ENCODE results near the gene NCLN.
"Not testable (repeated sequence)": the region's sequence is repeated elsewhere in the genome, so short reads cannot be mapped to it uniquely, and the experiment has no call there.

The NCLN gene

DNA sequence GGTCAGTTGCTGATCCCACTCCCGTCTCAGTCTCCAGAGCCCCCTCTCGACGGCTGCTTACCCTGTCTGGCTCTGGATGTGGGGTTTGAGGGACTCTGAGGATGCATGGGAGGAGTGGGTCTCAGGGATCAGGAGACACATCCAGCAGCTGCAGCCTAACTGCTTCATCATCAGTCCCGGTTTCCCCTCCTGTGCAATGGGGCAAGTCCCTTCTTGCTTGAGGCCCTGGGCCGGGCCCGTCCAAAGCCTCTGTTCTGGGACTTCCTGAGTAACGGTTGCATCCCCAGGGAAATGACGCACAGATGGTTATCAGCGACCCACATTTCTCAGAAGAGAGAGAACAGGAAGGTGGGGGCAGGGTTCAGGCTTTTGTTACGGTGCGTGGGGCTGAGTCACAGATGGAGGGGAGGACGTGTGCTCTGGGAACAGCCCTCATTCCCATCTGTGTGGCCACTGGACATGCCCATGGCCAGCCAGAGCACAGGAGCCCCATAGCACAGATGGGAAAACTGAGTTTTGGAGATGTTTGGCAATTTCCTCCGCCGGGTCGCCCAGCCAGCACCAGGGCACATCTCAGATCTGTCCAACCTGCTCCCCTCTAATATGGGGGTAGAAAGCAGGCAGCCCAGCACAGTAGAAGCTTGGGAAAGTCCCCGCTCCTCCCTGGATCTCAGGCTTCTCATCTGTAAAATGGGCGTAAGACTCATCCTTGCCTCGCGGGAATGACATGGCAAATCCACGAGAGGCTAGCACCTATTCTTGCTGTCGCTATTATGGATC is 30.6 kb upstream of the NCLN start:
- DNase-seq, result peak; percentile 39 to 96 (median 78)

DNA sequence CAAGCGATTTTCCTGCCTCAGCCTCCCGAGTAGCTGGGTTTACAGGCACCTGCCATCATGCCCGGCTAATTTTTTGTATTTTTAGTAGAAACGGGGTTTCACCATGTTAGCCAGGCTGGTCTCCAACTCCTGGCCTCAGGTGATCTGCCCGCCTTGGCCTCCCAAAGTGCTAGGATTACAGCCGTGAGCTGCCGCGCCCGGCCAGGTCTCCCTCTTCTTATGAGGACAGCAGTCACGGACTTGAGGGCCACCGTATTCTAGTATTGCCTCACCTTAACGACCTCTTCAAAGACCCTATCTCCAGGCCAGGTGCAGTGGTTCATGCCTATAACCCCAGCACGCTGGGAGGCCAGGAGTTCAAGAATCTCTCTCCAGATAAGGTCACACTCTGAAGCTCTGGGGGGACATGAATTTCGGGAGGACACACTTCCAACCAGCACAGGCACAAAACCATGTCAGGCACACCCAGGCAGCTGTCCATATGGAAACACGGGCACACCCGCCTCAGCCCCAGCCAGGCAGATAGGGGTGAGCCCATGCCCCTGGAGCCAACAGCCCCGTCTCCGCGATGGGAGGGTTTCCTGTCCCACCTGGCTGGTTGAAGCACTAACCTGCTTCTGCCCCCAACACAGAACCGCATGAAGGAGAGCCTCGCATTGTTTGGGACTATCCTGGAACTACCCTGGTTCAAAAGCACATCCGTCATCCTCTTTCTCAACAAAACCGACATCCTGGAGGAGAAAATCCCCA is 28.5 kb upstream of the NCLN start:
- DNase-seq, result no peak

DNA sequence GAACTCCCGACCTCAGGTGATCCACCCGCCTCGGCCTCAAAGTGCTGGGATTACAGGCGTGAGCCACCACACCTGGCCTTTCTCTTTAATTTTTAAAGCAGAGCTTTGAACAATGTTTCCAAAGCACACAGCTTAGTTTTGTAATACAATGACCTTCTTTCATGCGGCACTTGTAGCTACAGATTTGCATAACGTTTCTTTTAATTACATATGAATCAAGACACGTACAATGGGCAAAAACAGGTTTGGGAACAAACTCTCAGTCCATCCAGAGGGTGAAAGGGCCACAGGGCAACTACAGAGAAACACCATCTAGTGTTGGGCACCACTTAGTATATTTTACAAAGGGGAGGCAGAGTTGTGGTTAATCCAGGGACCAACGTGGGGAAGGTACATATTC is 26.2 kb upstream of the NCLN start:
- no peak for DNase-seq

DNA sequence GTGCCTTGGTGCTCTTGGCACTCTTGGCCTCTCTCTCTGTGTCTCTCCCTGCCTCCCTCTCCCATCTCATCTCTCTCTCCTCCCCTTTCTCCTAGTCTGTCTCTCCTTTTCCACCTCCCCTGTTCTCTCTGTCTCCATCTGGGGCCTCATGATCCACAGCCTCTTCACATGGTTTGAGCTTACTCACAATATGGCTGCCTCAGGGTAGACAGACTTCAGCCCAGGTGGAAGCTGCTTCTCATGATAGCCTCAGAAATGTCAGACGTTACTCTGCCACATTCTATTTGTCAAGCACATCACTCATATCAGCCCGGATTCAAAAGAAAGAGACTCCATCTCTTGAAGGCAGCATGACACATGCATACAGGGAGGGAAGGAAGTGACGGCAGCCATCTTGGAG is 25.5 kb upstream of the NCLN start:
- no peak for DNase-seq

DNA sequence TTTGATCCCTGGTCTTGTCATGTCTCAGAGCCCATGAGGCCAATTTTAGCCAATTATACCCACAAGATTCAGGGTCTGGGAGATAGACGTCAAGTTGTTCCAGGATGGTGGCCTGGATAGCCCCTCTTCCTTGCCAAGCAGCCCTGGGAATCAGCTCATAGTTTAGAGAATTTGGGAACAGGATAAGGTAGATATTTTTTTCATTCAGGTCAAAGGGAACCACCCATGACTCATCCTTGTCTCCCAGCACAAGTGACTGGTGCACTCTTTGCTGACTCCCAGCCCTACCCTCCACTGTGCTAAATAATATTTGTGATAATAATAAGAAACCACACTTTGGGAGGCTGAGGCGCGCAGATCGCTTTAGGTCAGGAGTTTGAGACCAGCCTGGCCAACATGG is 24.3 kb upstream of the NCLN start:
- no peak for DNase-seq

DNA sequence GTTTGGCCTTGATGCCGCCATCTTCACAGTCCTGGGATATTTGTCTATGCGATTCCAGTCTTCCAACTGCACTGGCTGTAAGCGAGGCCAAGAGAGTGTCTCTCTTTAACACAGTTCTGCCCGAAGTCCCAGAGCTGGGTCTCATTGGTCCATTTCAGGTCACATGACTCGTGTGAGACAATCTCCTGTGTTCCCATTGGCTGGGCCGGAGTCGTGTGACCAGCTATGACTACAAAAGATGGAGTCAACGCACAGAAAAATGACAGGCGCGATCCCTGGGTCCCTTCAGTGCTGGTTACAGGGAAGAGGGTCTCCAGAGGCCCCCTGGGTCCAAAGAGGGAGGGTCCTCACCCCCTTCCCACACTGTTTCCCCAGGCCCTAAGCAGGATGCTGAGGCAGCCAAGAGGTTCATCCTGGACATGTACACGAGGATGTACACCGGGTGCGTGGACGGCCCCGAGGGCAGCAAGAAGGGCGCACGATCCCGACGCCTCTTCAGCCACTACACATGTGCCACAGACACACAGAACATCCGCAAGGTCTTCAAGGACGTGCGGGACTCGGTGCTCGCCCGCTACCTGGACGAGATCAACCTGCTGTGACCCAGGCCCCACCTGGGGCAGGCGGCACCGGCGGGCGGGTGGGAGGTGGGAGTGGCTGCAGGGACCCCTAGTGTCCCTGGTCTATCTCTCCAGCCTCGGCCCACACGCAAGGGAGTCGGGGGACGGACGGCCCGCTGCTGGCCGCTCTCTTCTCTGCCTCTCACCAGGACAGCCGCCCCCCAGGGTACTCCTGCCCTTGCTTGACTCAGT is 23.1 kb upstream of the NCLN start:
- DNase-seq, result peak in 1 of 5 experiments; percentile 72

DNA sequence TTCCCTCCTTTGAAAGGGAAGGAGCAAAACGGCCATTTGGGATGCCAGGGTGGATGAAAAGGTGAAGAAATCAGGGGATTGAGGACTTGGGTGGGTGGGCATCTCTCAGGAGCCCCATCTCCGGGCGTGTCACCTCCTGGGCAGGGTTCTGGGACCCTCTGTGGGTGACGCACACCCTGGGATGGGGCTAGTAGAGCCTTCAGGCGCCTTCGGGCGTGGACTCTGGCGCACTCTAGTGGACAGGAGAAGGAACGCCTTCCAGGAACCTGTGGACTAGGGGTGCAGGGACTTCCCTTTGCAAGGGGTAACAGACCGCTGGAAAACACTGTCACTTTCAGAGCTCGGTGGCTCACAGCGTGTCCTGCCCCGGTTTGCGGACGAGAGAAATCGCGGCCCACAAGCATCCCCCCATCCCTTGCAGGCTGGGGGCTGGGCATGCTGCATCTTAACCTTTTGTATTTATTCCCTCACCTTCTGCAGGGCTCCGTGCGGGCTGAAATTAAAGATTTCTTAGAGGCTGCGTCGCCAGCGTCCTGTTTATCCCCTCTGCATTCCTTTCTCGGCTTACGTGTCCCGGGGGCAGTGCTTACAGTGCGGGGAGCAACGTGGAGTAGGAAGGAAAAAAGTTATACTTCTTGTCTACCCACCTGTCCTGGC is 22.4 kb upstream of the NCLN start:
- peak; percentile 40 to 76 (median 58) for DNase-seq

DNA sequence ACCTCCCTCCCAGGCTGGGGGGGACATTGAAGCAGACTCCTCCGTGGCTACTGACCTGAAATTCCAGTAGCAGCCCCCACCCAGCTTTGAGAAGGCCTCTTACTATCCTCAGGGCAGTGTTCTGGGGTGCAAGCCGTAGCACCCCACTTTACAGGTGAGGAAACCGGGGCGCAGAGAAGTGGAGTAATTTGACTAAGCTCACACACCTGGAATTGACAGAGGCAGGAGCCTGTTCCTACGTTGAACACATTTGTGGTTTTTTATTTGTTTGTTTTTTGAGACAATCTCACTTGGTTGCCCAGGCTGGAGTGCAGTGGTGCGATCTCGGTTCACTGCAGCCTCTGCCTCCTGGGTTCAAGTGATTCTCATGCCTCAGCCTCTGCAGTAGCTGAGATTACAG is 21.8 kb upstream of the NCLN start:
- DNase-seq, result no peak

DNA sequence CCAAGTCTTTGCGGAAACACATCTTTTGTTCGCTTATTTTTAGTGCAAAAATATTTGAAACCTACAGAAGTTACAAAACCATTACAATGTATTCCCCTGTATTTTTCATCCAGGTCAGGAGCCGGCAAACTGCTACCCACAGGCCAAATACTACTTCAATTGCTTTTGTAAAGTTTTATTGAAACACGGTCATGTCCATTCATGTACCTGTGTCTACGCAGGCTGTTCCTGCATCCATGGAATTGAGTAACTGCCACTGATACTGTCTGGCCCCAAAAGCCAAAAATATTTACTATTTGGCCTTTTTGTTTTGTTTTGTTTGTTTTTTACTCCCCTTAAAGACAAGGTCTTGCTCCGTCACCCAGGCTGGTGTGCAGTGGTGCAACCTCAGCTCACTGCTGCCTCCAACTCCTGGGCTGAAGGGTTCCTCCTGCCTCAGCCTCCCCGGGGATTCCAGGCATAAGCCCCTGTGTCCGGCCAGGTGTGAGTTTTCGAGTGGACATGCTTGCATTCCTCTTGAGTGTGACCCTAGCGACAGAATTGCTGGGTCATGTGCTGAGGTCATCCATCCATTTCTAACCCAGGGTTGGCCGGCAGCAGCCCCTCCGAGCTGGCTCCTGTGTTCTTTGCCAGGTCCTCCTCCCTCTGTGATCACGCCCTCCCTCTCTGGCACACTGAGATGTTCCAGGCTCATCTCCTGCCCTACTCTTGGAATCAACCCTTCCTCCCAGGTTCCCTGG is 18.0 kb upstream of the NCLN start:
- no peak for DNase-seq

DNA sequence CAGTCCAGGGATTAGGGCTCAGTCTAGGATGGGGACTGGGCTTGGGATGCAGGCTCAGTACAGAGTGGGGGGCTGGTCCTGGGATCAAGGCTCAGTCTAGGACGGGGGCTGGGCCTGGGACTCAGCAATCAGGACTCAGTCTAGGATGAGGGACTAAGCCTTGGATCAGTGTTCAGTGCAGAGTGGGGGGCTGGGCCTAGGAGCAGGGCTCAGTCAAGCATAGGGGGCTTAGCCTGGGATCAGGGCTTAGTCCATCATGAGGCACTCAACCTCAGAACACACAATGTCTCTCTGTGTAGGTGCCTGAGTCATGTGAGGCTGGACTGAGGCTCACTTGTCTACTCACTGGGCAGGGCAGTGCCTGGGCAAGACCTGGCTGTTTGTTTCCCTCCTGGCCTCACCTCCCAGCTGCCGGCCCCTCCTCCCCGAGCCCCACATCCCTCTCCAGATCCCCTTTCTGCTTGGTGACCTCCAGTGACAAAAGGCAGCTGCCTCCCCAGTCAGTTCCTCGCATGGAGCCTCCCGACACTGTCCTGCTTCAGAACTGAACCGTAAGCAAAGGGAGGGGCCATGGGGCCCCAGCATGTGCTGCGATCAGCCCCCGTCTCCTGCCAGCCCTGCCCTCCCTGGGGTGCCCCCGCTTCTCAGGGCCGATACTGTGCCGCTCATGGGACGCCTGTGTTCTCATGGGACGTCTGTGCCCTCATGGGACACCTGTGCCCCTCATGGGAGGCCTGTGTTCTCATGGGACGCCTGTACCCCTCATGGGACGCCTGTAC is 13.6 kb upstream of the NCLN start:
- no peak for DNase-seq

DNA sequence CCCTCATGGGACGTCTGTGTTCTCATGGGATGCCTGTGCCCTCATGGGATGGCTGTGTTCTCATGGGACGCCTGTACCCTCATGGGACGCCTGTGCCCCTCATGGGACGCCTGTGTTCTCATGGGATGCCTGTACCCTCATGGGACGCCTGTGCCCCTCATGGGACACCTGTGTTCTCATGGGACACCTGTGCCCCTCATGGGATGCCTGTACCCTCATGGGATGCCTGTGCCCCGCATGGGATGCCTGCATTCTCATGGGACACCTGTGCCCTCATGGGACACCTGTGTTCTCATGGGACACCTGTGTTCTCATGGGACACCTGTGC is 13.1 kb upstream of the NCLN start:
- DNase-seq, result not testable (repeated sequence)

DNA sequence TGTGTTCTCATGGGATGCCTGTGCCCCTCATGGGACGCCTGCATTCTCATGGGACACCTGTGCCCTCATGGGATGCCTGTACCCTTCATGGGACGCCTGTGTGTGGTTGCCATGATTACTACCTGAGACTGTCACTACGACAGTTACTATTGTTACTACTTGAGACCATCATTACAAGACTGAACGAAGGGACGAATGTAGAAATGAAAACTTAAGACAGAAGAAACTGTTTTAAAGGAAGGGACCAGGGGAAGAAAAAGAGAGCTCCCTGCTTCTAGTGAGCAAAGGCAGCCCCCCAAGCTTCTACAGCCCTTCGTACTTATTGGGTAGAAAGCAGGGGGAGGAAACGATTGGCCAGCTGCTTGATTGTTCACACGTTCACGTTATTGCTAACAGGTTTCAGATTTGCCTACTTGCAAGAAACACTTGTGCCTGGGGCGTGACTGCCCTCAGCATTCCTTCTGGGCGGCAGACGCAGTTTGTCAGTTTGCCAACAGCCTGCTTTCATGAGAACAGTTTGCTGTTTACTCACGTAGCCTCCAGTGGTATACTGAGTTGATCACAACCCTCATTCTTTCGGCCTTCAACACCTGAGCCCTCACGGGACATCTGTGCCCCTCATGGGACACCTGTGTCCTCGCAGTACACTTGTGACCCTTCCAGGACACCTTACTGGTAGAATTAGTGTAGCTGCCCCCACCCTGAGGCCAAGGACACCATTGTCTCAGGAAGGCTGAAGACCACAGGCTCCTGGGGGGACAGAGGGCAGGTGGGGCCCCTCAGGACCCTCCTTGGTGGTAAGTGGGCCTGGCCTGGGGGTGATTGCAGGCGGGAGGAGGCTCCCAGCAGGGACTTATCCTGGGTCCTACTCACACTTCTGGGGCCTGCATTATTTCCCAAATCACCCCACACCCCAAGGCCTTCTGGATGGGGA is 9.7 kb upstream of the NCLN start:
- peak in 2 of 5 experiments; percentile 37 to 73 for DNase-seq

DNA sequence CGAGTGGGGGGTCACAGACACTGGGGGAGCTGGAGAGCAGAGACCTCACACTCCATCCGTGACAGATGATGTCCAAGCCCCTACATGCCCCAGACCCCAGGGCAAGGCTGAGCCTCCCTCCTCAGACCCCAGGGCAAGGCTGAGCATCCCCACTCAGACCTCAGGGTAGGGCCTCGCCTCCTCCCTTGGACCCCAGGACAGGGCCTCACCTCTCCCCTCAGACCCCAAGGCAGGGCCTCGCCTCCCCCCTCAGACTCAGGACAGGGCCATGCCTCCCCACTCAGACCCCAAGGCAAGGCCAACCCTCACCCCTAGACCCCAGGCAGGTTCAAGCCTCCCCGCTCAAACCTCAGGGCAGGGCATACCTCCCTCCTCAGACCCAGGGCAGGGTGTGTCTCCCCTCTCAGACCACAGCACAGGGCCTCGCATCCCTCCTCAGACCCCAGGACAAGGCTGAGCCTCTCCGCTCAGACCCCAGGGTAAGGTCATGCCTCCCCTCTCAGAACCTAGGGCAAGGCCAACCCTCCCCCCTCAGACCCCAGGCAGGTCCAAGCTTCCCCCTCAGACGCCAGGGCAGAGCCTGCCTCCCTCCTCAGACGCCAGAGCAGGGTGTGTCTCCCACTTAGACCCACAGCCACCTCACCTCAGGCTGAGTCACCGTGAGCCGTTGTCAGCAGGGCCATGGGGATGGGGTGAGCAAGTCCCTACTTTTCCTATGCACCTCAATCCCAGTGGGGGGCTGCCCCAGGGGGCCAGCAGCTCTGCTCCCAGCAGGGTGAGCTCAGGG is 8.8 kb upstream of the NCLN start:
- DNase-seq, result peak in 4 of 5 experiments; percentile 39 to 87 (median 58)

DNA sequence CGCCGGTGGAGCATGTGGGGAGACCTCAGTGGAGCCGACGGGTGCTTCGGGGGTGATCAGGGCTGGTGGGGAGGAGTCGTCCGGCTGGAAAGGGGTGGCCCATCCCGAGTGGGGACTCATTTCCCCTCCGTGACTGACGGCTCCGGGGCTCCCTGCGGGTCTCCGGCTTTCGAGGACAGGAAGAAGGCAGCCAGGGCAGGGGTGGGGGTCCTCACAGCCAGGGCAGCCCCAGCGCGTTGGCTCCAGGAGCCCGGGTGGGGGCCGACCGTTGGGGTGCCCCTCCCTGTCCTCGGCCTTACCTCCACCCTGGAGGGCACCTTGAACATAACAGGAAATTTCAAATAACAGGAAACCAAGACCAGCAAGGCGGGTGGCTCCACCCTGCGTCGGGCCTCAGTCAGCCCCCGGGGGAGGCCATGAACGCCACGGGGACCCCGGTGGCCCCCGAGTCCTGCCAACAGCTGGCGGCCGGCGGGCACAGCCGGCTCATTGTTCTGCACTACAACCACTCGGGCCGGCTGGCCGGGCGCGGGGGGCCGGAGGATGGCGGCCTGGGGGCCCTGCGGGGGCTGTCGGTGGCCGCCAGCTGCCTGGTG is 7.3 kb upstream of the NCLN start, which contains the start of gene S1PR4:
Gene S1PR4, plus strand, starts transcription at position 393 of the 596 bp plus-strand sequence. Its CDS starts 24 bp downstream, at position 417.
- DNase-seq, result peak in 4 of 5 experiments; percentile 35 to 91 (median 61)

DNA sequence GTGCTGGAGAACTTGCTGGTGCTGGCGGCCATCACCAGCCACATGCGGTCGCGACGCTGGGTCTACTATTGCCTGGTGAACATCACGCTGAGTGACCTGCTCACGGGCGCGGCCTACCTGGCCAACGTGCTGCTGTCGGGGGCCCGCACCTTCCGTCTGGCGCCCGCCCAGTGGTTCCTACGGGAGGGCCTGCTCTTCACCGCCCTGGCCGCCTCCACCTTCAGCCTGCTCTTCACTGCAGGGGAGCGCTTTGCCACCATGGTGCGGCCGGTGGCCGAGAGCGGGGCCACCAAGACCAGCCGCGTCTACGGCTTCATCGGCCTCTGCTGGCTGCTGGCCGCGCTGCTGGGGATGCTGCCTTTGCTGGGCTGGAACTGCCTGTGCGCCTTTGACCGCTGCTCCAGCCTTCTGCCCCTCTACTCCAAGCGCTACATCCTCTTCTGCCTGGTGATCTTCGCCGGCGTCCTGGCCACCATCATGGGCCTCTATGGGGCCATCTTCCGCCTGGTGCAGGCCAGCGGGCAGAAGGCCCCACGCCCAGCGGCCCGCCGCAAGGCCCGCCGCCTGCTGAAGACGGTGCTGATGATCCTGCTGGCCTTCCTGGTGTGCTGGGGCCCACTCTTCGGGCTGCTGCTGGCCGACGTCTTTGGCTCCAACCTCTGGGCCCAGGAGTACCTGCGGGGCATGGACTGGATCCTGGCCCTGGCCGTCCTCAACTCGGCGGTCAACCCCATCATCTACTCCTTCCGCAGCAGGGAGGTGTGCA is 6.6 kb upstream of the NCLN start:
- peak in 1 of 5 experiments; percentile 60 for DNase-seq

DNA sequence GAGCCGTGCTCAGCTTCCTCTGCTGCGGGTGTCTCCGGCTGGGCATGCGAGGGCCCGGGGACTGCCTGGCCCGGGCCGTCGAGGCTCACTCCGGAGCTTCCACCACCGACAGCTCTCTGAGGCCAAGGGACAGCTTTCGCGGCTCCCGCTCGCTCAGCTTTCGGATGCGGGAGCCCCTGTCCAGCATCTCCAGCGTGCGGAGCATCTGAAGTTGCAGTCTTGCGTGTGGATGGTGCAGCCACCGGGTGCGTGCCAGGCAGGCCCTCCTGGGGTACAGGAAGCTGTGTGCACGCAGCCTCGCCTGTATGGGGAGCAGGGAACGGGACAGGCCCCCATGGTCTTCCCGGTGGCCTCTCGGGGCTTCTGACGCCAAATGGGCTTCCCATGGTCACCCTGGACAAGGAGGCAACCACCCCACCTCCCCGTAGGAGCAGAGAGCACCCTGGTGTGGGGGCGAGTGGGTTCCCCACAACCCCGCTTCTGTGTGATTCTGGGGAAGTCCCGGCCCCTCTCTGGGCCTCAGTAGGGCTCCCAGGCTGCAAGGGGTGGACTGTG is 5.9 kb upstream of the NCLN start:
- peak in 2 of 5 experiments; percentile 29 to 71 for DNase-seq

All from T-helper 2 cell (primary cell).